HepG2 (cell line): ENCODE results near the gene TFDP2. TPM values are rescaled to one million over a fixed set of nuclear protein-coding genes. Genes with fewer than 3 reads are reported as not detected.

Experiments
- ATAC-seq: fragments of 200-7000 bp; cut with Tn5 transposase; 3 replicates; pipeline ENCODE4 v1.9.1; 2020; ENCODE audit warnings: mild to moderate bottlenecking, moderate library complexity
- BruUV-seq: library from RNA; stranded (reverse); fragments of 400-500 nt; replicated peaks from 2 replicates; lab custom pipeline; 2021; lab: Mats Ljungman, UMichigan
- CTCF ChIA-PET: fragments of 300-600 bp; formaldehyde crosslinking; extraction: SDS; loops from one replicate; lab custom pipeline; 2021; ENCODE audit warnings: low total read pairs, inconsistent platforms, low intra/inter-chr PET ratio; lab: Yijun Ruan, JAX
- POLR2A ChIA-PET: fragments of 350-600 bp; sonication (Branson Sonifier 250); formaldehyde crosslinking; loops from one replicate; lab custom pipeline; 2020; ENCODE audit warnings: antibody characterized with exemption, inconsistent platforms; lab: Yijun Ruan, JAX
- DNase-seq: peaks from one replicate; pipeline ENCODE4 v3.0.0-alpha.2; 2015; ENCODE audit warnings: low spot score
- FAIRE-seq: peaks from 3 replicates; lab custom pipeline; 2011; peaks lifted over from hg19 to GRCh38; lab: Jason Lieb, UNC
- H2AFZ ChIP-seq: one replicate; pipeline ENCODE4 v1.6.1; 2011; ENCODE audit warnings: low read length, inconsistent platforms
- H3K27ac ChIP-seq: fragments of 300-600 bp; 3 replicates; pipeline ENCODE4 v1.8.0; 2011; ENCODE audit warnings: mixed run types, mild to moderate bottlenecking, mixed read lengths, low read length, inconsistent platforms; ENCODE audit not compliant: insufficient read depth; ENCODE audit errors: extremely low read length
- H3K27me3 ChIP-seq, 2 experiments: fragments of 200-600 bp in 1 of 2; 2 replicates in 1 of 2; 3 replicates in 1 of 2; pipeline versions ENCODE4 v1.6.0 to v1.8.0; 2011; ENCODE audit warnings: low read length in 2 of 2, mild to moderate bottlenecking in 2 of 2, moderate library complexity in 2 of 2, inconsistent platforms in 1 of 2; ENCODE audit not compliant: insufficient read depth in 2 of 2, control insufficient read depth in 1 of 2
- H3K36me3 ChIP-seq, 2 experiments: fragments of 200-600 bp in 1 of 2; replicated peaks in 1 of 2; 2 replicates in 1 of 2; 3 replicates in 1 of 2; pipeline versions ENCODE4 v1.5.1 to v1.8.0; 2011; ENCODE audit warnings: low read length in 2 of 2, inconsistent platforms in 1 of 2; ENCODE audit not compliant: insufficient read depth in 2 of 2, control insufficient read depth in 1 of 2
- H3K4me1 ChIP-seq: 2 replicates; pipeline ENCODE4 v1.5.1; 2012; ENCODE audit warnings: low read length, inconsistent platforms; ENCODE audit not compliant: insufficient read depth
- H3K4me2 ChIP-seq: 2 replicates; pipeline ENCODE4 v1.6.0; 2011; ENCODE audit warnings: low read depth, low read length, inconsistent platforms
- H3K4me3 ChIP-seq, 3 experiments: fragments of 200-600 bp in 1 of 3; sonication (generic), shearing (Covaris generic) in 1 of 3; replicated peaks in 1 of 3; 2 replicates each; pipeline ENCODE4 v1.5.1; 2011 to 2016; ENCODE audit warnings: low read length in 3 of 3, inconsistent platforms in 2 of 3, low read depth in 2 of 3, mild to moderate bottlenecking in 2 of 3, control low read depth in 1 of 3, mixed read lengths in 1 of 3; ENCODE audit not compliant: insufficient read depth in 1 of 3
- H3K79me2 ChIP-seq: one replicate; pipeline ENCODE4 v1.6.1; 2011; ENCODE audit warnings: low read length, inconsistent platforms; ENCODE audit not compliant: insufficient read depth
- H3K9ac ChIP-seq: 2 replicates; pipeline ENCODE4 v1.6.0; 2011; ENCODE audit warnings: mild to moderate bottlenecking, low read depth, low read length, inconsistent platforms; ENCODE audit not compliant: insufficient read depth
- H3K9me3 ChIP-seq: 2 replicates; pipeline ENCODE4 v1.5.1; 2012; ENCODE audit warnings: mild to moderate bottlenecking, low read length
- H4K20me1 ChIP-seq: 2 replicates; pipeline ENCODE4 v1.6.0; 2011; ENCODE audit warnings: inconsistent platforms, mild to moderate bottlenecking, low read length, moderate library complexity; ENCODE audit not compliant: insufficient read depth
- CCAR2 ChIP-seq: fragments of 200-400 bp; formaldehyde crosslinking; optimal IDR thresholded peaks from 2 replicates; pipeline ENCODE3; 2018; ENCODE audit warnings: low read depth, mild to moderate bottlenecking, low read length, moderate library complexity
- JUN ChIP-seq: sonication (generic); formaldehyde crosslinking; IDR thresholded peaks from 2 replicates; pipeline ENCODE4 v1.4.0; 2020; ENCODE audit warnings: mild to moderate bottlenecking, missing genetic modification reagents
- MXI1 ChIP-seq: IDR thresholded peaks from 3 replicates; pipeline ENCODE4 v1.6.1; 2012; ENCODE audit warnings: low read depth, low read length, inconsistent platforms, borderline replicate concordance
- MYC ChIP-seq: sonication (generic); formaldehyde crosslinking; IDR thresholded peaks from 2 replicates; pipeline ENCODE4 v1.9.0; 2021; ENCODE audit warnings: missing genetic modification reagents, borderline replicate concordance
- NRL ChIP-seq: sonication (generic); formaldehyde crosslinking; IDR thresholded peaks from 2 replicates; pipeline ENCODE4 v1.5.0; 2020; ENCODE audit warnings: missing genetic modification reagents, mild to moderate bottlenecking, moderate library complexity, borderline replicate concordance
- PLRG1 ChIP-seq: fragments of 450-650 bp; conservative IDR thresholded peaks from 2 replicates; pipeline ENCODE4 v1.6.1; 2016
- POLR2AphosphoS2 ChIP-seq: IDR thresholded peaks from 2 replicates; pipeline ENCODE4 v1.6.1; 2011; ENCODE audit warnings: low read depth, low read length, improper control_type of control experiment
- RERE ChIP-seq: IDR thresholded peaks from 2 replicates; pipeline ENCODE4 v1.6.1; 2016; ENCODE audit warnings: low read depth, missing genetic modification reagents, missing compliant biosample characterization
- TIGD3 ChIP-seq: sonication (generic); formaldehyde crosslinking; IDR thresholded peaks from 2 replicates; pipeline ENCODE4 v1.5.1; 2020; ENCODE audit warnings: mild to moderate bottlenecking, missing genetic modification reagents, borderline replicate concordance
- XRCC5 ChIP-seq: fragments of 200-400 bp; formaldehyde crosslinking; optimal IDR thresholded peaks from 2 replicates; pipeline ENCODE3; 2017; ENCODE audit warnings: mild to moderate bottlenecking, low read length
- ZNF225 ChIP-seq: sonication (generic); formaldehyde crosslinking; IDR thresholded peaks from 2 replicates; pipeline ENCODE4 v1.4.0; 2020; ENCODE audit warnings: mild to moderate bottlenecking, missing genetic modification reagents
- ZNF383 ChIP-seq: sonication (generic); formaldehyde crosslinking; IDR thresholded peaks from 2 replicates; pipeline ENCODE4 v1.4.0; 2020; ENCODE audit warnings: missing genetic modification reagents, mild to moderate bottlenecking, borderline replicate concordance
- ZNF607 ChIP-seq: sonication (generic); formaldehyde crosslinking; IDR thresholded peaks from 2 replicates; pipeline ENCODE4 v1.5.1; 2020; ENCODE audit warnings: missing genetic modification reagents, mild to moderate bottlenecking, borderline replicate concordance
- in situ Hi-C: cut with HindIII; loops from 2 replicates; pipeline ENCODE4 v1.10.0; 2017; ENCODE audit warnings: low pct_unique_long_range_greater_than_20kb; ENCODE audit not compliant: extremely low pct_ligation_motif_present
- intact Hi-C: fragments of 100-400 bp; cut with micrococcal nuclease; formaldehyde crosslinking; loops from one replicate; pipeline ENCODE4 v1.10.0; 2022; ENCODE audit not compliant: unreplicated experiment
- polyA plus RNA-seq, 8 experiments: library from polyadenylated mRNA; depleted of rRNA in 3 of 8; stranded (reverse) in 7 of 8; unstranded in 1 of 8; fragments of >200 nt; fragmentation: Illumina TruSeq in 4 of 8; extraction: Trizol in 4 of 8; gene quantifications; 2 replicates each; pipeline versions ENCODE4 v1.2.1 to v1.2.3, GENCODE V29; 2011 to 2016; ENCODE audit warnings: low read depth in 4 of 8, missing spikeins in 1 of 8, mixed read lengths in 1 of 8; ENCODE audit not compliant: insufficient read depth in 1 of 8
- total RNA-seq, 5 experiments: library from RNA; depleted of rRNA; stranded (reverse); fragments of >200 nt; fragmentation: Illumina TruSeq; extraction: Trizol; gene quantifications; 2 replicates each; pipeline ENCODE4 v1.2.3, GENCODE V29; 2016; ENCODE audit warnings: low read depth in 1 of 5
- TF ChIP-seq, protein P1 (sequence below): sonication (generic); formaldehyde crosslinking; conservative IDR thresholded peaks from 2 replicates; pipeline ENCODE4 v1.8.0; 2022; ENCODE audit warnings: missing genetic modification reagents
- TF ChIP-seq, protein P2 (sequence below): sonication (generic); formaldehyde crosslinking; IDR thresholded peaks from 2 replicates; pipeline ENCODE4 v1.4.0; 2020; ENCODE audit warnings: missing genetic modification reagents

TFDP2 gene
- total and polyA plus RNA-seq, 2 of the 13 experiments (the other 11 are each of a cell fraction or from before 2014, with no cell fraction given) = 17.9 to 37.4 TPM

DNA sequence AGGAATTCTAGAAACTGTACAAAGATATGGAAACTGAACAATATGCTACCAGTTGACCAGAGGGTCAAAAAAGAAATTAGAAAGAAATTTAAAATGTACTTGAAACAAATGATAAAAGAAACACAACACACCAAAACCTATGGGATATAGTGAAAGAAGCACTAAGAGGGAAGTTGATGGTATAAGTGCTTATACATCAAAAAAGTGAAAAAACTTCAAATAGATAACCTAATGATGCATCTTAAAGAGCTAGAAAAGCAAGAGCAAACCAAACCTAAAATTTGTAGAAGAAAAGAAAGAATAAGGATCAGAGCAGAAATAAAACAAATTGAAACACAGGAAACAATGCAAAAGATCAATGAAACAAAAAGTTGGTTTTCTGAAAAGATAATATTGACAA, 68.2 kb downstream of the TFDP2 start:
- no peak overlapping the region for H3K27ac ChIP-seq
- DNase-seq = no peak
- H3K4me2 ChIP-seq = no peak overlapping the region
- no peak overlapping the region for H3K9ac ChIP-seq
- CTCF ChIA-PET = no interaction called here
- TF ChIP-seq TIGD3 (CRISPR knock-in tag) (no peak), PLRG1 (no peak), CCAR2 (no peak), MYC (CRISPR knock-in tag) (no peak), MXI1 (no peak), NRL (CRISPR knock-in tag) (no peak), ZNF607 (CRISPR knock-in tag) (no peak), ZNF383 (CRISPR knock-in tag) (no peak), ZNF225 (CRISPR knock-in tag) (no peak), RERE (no peak), JUN (CRISPR knock-in tag) (no peak), POLR2AphosphoS2 (no peak), XRCC5 (no peak)
- TF ChIP-seq, protein P1, sequence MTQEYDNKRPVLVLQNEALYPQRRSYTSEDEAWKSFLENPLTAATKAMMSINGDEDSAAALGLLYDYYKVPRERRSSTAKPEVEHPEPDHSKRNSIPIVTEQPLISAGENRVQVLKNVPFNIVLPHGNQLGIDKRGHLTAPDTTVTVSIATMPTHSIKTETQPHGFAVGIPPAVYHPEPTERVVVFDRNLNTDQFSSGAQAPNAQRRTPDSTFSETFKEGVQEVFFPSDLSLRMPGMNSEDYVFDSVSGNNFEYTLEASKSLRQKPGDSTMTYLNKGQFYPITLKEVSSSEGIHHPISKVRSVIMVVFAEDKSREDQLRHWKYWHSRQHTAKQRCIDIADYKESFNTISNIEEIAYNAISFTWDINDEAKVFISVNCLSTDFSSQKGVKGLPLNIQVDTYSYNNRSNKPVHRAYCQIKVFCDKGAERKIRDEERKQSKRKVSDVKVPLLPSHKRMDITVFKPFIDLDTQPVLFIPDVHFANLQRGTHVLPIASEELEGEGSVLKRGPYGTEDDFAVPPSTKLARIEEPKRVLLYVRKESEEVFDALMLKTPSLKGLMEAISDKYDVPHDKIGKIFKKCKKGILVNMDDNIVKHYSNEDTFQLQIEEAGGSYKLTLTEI = no peak
- TF ChIP-seq, protein P2, sequence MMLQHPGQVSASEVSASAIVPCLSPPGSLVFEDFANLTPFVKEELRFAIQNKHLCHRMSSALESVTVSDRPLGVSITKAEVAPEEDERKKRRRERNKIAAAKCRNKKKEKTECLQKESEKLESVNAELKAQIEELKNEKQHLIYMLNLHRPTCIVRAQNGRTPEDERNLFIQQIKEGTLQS (CRISPR knock-in tag) = no peak
- TF ChIP-seq, all 625 proteins: peak for 0
- Histone ChIP-seq H2AFZ (no peak overlapping the region), H3K36me3 (no peaks in the 10 kb centered on the region), H4K20me1 (no peaks in the 10 kb centered on the region), H3K9me3 (no peaks in the 10 kb centered on the region), H3K79me2 (no peaks in the 10 kb centered on the region), H3K4me3 (no peak overlapping the region), H3K4me1 (peaks cover 5% of the 10 kb centered on the region), H3K27me3 (no peaks in the 10 kb centered on the region)
- no TSS peak for BruUV-seq
- POLR2A ChIA-PET = no interaction called here
- intact Hi-C loops (no loop called here), in situ Hi-C loops (no loop called here)
- no peak for ATAC-seq
- FAIRE-seq = no peak
